Measurements from ENCODE around the gene ZBTB16.
A peak's percentile ranks its signal among the peaks of the same experiment; 100 is the strongest.

Gene ZBTB16

GRCh38 chr11:114059278-114059983, at the start of gene ZBTB16:
TSS of gene ZBTB16 (plus strand) at chr11:114059711. CDS start at chr11:114063301, 3,590 bp downstream.
- DNase-seq (ENCODE audit: low read depth) = peak; percentile 80
- TF ChIP-seq, protein P1, sequence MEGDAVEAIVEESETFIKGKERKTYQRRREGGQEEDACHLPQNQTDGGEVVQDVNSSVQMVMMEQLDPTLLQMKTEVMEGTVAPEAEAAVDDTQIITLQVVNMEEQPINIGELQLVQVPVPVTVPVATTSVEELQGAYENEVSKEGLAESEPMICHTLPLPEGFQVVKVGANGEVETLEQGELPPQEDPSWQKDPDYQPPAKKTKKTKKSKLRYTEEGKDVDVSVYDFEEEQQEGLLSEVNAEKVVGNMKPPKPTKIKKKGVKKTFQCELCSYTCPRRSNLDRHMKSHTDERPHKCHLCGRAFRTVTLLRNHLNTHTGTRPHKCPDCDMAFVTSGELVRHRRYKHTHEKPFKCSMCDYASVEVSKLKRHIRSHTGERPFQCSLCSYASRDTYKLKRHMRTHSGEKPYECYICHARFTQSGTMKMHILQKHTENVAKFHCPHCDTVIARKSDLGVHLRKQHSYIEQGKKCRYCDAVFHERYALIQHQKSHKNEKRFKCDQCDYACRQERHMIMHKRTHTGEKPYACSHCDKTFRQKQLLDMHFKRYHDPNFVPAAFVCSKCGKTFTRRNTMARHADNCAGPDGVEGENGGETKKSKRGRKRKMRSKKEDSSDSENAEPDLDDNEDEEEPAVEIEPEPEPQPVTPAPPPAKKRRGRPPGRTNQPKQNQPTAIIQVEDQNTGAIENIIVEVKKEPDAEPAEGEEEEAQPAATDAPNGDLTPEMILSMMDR (conservative IDR thresholded peaks at IDR 0.05; ENCODE audit: control insufficient read depth, insufficient read depth, low read depth, low read length) = peak; percentile 30
- H3K4me3 ChIP-seq (ENCODE audit: control insufficient read depth, low read depth, low read length) = peak within 1 kb of the TSS; percentile 87

GRCh38 chr11:114010931-114011330, 48.6 kb upstream of the ZBTB16 start:
- TF ChIP-seq, protein P1 (conservative IDR thresholded peaks at IDR 0.05; ENCODE audit: control insufficient read depth, insufficient read depth, low read depth, low read length) = no peak
- DNase-seq (ENCODE audit: low read depth) = no peak

DNA sequence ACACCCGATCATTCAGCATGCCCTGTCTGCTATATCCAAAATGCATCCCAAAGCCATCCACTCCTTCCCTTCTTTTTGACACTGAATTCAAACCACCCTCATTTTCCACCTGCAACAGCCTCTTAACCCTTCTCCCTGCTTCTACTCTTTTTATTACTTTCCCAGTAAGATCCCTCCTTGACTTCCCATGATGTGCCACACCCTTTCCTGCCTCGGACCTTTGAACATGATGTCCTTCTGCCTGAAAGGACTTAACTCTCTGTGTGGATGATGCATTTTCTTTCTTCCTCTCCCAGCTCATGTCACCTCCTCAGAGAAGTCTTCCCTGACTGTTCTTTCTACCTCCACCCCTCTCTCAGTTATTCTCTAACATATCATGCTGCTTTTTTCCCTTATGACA, 48.1 kb upstream of the ZBTB16 start:
- H3K4me3 ChIP-seq (ENCODE audit: control insufficient read depth, low read depth, low read length) = no peak overlapping the region
- TF ChIP-seq, protein P1 (conservative IDR thresholded peaks at IDR 0.05; ENCODE audit: control insufficient read depth, insufficient read depth, low read depth, low read length) = no peak
- no peak for DNase-seq (ENCODE audit: low read depth)

More at GRCh38 chr11:114010931-114011330, 48.6 kb upstream of the ZBTB16 start:
- H3K4me3 ChIP-seq (ENCODE audit: control insufficient read depth, low read depth, low read length) = no peak overlapping the region

DNA sequence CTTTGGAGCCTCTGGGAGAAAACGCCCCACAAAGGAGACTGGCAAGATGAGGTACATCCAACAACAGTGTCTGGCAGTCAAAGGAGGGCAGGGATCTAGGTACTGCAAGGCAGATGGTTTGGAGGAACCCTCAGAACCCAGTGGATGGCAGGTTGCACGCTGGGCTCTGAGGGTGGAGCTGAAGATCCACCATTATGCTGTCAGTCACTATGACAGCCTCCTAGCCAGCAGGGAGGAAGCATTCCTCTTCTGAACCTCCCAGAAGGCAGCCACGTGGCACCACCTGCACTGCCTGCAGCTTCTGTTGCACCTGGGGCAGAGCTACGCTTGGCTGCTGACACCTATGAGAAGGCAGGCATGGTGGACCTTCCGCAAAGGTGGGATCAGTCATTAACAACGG, 44.4 kb upstream of the ZBTB16 start:
- TF ChIP-seq, protein P1 (conservative IDR thresholded peaks at IDR 0.05; ENCODE audit: control insufficient read depth, insufficient read depth, low read depth, low read length) = no peak
- no peak overlapping the region for H3K4me3 ChIP-seq (ENCODE audit: control insufficient read depth, low read depth, low read length)
- no peak for DNase-seq (ENCODE audit: low read depth)

DNA sequence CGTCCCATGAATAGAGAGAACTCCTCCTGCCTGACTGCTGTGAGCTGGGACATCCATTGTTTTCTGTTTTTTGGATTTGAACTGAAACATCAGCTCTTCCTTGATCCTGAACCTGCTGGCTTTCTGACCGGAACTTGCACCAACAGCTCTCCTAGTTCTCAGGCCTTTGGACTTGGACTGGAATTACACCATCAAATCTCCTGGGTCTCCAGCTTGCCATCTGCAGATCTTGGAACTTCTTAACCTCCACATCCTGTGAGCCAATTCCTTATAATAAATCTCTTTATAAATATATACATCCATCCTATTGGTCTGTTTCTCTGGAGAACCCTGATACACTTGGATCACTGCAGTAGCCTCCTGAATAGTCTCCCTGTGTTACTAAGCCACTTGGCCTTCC, 42.5 kb upstream of the ZBTB16 start:
- TF ChIP-seq, protein P1 (conservative IDR thresholded peaks at IDR 0.05; ENCODE audit: control insufficient read depth, insufficient read depth, low read depth, low read length) = no peak
- H3K4me3 ChIP-seq (ENCODE audit: control insufficient read depth, low read depth, low read length) = no peak overlapping the region
- no peak for DNase-seq (ENCODE audit: low read depth)

- no peak for DNase-seq (ENCODE audit: low read depth)
- H3K4me3 ChIP-seq (ENCODE audit: control insufficient read depth, low read depth, low read length) = no peak overlapping the region
- TF ChIP-seq, protein P1 (conservative IDR thresholded peaks at IDR 0.05; ENCODE audit: control insufficient read depth, insufficient read depth, low read depth, low read length) = no peak
Measured at GRCh38 chr11:114017723-114018122, 41.8 kb upstream of the ZBTB16 start.
